Kidney capillary endothelial cell (primary cell): ENCODE measurements around the gene CAVIN2.
"Not testable (repeated sequence)": the region's sequence is repeated elsewhere in the genome, so short reads cannot be mapped to it uniquely, and the experiment has no call there.

Experiments used
- DNase-seq: peaks from one replicate; pipeline ENCODE4 v3.0.0-alpha.2; 2018; ENCODE audit warnings: low spot score

The CAVIN2 gene

DNA sequence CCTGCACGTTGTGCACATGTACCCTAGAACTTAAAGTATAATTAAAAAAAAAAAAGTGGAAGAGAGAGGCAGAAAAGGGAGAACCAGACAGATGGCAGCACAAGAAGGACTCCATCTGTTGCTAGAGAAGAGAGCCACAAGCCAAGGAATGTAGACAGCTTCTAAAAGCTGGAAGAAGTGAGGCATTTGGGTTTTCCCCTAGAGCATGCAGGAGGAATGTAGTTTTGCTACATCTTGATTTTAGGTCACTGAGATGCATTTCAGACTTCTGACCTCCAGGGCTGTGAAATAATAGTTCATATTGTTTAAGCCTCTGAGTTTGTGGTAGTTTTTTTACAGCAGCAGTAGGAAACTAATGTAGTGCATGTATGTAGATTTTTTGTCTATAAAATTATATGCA lies 46.0 kb downstream of the CAVIN2 start:
- no peak for DNase-seq

DNA sequence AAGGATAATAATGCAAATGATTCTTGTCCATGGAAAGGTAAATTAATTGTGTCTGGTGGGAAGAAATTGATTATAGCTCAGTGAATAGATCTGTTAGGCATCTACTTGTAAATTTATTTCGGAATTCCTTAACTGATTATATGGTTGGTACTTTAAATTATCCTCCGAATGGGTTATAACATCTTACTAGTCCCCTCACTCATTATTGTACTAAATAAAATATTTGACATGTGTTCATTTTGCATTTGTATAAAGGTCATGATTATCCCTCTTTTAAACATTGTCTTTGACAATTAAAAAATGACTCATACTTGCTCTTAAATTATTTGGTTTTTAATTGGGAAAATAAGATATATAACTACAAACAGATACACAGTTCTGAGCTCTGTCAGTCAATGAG lies 47.4 kb downstream of the CAVIN2 start:
- DNase-seq: no peak

DNA sequence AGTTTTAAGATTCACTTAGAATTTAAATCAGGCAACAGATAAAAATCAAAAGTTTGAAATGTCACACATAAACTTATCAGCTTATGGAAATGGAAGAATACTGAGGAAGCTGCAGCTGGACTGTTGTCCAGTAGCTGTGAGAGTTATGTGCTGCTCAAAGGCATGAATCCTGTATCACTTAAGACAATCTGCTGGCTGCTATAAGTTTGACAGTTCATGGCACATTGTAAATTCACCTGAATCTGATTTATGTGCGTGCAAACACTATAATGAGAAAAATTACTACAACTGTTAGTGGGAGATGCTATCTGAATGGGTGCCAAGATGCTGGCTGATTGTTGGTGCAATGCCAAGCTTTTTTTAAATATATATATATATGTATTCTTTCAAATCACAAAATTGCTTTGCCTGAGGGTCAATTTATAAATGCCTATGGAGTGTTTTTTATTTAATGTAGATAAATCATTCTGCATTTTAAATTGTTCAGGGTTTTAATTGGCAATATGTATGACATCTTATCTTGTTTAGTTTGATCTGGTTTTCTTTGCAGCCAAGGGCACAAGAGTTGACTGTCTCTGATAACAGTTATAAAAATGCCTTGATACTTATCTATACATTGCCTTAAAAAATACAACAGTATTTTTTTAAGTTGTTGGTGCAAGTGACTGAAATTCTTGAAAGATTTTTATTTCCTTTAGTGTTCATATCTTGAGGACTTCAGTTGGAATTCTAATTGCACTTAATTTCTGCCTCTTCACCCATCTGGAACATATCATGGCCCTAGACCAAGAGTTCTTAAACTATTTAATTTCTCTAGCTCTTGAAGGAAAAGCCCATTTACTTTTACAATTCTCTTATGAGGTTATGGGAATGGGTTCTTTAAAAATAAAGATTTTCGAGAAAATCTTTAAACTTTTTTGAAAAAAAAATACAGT lies 48.7 kb downstream of the CAVIN2 start:
- no peak for DNase-seq

DNA sequence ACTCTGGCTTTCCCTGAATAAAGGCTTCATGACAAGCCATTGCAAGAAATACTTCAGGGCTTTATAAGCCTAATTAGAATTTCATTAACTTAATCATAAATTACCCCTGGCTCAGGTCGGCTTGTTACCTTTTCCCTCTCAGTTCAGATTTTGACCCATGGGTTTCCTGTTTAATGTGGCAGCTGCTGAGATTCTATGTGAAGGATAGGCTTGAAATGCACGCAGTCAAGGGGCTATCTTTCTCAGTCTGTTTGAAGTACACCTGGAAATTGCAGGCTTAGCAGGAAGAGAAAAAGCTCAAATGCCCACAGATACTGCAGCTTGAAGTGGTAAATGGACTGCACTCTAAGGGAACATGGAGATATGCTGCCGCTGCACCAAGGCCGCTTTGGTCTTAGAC lies 49.4 kb downstream of the CAVIN2 start:
- DNase-seq: no peak

DNA sequence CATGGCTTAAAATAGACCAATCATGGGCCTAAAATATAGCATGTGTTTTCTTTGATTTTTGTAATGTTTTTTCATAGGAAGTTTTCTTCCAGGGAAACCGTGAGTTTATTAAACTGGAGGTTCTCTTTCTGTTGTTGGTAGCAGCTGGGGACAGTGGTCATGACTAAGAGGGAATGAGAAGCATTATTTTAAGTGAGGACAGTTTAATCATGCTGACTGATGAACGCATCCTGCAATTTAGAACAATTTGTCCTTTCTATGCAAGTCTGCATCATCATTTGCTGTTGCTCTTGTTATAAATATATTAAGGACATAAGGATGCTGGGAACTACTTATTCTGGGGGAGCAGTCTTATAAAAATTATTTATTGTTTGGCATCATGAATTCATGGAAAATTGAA lies 51.2 kb downstream of the CAVIN2 start:
- no peak for DNase-seq

- DNase-seq: no peak
Measured at GRCh38 chr2:191791953-191792560, 54.8 kb downstream of the CAVIN2 start.

GRCh38 chr2:191790737-191791136 lies 56.2 kb downstream of the CAVIN2 start:
- DNase-seq: no peak

- DNase-seq: no peak
Measured at GRCh38 chr2:191789796-191790195, 57.1 kb downstream of the CAVIN2 start.

DNA sequence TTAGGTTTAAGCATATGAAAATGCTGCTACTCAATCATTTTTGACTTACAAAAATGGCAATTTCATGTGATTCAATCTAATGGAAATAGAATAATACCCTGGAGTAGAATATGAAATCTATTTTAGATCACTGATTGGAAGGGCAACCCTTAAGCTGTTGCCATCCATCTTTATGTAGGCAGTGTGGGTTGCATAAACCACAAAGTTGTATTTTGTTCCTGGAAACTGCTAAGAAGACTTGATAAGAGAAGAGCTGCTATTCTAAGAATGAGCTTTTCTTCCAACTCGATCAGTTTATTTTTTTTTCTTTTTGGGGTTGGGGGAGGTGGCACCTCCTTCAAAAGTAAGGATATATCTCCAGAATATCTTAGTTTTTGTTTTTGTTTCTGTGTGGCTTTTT lies 60.2 kb downstream of the CAVIN2 start:
- no peak for DNase-seq

GRCh38 chr2:191785651-191786050 lies 61.2 kb downstream of the CAVIN2 start:
- not testable (repeated sequence) for DNase-seq
